ENCODE results near the gene USP34.
A peak's percentile ranks its signal among the peaks of the same experiment; 100 is the strongest.
"Not testable (repeated sequence)": the region's sequence is repeated elsewhere in the genome, so short reads cannot be mapped to it uniquely, and the experiment has no call there.

Gene USP34, protein sequence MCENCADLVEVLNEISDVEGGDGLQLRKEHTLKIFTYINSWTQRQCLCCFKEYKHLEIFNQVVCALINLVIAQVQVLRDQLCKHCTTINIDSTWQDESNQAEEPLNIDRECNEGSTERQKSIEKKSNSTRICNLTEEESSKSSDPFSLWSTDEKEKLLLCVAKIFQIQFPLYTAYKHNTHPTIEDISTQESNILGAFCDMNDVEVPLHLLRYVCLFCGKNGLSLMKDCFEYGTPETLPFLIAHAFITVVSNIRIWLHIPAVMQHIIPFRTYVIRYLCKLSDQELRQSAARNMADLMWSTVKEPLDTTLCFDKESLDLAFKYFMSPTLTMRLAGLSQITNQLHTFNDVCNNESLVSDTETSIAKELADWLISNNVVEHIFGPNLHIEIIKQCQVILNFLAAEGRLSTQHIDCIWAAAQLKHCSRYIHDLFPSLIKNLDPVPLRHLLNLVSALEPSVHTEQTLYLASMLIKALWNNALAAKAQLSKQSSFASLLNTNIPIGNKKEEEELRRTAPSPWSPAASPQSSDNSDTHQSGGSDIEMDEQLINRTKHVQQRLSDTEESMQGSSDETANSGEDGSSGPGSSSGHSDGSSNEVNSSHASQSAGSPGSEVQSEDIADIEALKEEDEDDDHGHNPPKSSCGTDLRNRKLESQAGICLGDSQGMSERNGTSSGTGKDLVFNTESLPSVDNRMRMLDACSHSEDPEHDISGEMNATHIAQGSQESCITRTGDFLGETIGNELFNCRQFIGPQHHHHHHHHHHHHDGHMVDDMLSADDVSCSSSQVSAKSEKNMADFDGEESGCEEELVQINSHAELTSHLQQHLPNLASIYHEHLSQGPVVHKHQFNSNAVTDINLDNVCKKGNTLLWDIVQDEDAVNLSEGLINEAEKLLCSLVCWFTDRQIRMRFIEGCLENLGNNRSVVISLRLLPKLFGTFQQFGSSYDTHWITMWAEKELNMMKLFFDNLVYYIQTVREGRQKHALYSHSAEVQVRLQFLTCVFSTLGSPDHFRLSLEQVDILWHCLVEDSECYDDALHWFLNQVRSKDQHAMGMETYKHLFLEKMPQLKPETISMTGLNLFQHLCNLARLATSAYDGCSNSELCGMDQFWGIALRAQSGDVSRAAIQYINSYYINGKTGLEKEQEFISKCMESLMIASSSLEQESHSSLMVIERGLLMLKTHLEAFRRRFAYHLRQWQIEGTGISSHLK (N-terminal part only)

DNA sequence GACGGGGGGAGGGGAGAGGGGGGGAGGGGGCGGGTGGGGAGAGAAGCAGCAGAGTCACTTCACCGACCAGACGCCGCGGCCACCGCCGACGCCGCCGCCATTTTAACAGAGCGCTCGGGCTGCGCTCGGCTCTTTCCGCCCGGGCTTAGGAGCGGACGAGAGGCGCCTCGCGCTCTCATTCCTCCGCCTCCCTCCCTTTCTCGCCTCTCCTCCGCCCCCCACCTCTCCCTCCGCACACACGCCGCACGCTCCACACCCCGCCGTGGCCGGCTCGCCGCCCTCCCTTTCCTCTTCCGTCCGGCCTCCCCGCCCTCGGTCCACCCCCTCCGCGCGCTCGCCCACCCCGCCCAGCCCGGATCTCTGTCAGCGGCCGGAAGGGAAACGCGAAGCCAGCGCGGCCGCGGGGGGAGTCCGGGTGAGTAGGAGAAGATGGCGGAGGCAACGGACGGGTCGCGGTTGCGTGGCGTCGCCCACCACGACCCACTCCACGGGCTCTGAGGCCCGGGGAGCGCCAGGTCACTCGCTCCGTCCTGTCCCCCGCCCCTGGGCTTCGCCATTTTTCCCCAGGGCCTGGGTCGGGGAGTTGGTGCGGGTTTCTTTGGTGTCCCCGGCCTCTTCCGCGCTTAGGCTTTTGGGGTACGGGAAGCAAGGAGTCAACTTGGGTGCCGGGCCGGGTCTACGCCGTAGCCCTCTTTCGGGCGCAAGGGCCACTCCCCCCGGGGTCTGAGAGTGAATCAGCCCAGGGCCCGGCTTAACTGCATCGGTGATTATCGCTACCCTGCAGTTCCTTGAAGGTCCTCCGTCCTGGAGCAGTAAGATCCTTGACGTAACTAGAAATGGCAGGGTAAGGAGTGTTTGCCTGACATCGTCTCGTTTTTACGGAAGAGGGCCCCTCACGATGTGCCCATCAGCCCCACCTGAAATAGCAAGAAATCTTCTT is at the start of gene USP34:
TSS of gene USP34 (minus strand) at position 123 of the 940 bp plus-strand sequence. CDS start 395 bp downstream, outside the sequence.
- DNase-seq = peak; percentile 85 to 96

DNA sequence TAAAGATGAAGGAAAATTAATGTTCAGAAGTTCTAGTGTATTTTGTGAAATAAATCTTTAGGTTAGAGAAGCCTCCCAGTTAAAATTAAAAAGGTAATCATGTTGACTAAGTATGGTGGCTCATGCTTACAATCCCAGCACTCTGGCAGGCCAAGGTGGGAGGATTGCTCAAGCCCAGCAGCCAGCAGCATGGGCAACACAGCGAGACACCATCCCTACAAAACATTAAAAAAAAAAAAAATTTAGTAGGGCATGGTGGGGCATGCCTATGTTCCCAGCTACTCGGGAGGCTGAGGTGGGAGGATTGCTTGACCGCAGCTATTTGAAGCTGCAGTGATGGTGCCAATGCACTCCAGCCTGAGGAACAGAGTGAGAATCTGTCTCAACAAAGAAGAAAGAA is 49.4 kb upstream of the USP34 start:
- DNase-seq = no peak

DNA sequence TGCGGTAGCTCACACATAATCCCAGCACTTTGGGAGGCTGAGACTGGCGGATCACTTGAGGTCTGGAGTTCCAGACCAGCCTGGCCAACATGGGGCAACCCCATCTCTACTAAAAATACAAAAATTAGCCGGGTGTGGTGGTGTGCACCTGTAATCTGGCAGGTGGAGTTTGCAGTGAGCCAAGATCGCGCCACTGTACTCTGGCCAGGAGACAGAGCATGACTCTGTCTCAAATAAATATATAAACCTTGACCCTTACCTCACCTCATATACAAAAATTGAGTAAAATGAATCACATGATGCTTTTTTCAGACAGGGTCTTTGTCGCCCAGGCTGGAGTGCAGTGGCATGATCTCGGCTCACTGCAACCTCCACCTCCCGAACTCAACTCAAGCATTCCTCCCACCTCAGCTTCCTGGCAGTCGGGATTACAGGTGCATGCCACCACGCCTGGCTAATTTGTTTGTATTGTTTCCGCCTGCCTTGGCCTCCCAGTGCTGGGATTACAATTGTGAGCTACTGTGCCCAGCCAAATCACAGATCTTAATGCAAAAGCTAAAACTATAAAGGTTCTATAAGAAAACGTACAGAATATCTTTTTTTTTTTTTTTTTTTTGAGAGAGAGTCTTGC is 42.0 kb upstream of the USP34 start:
- DNase-seq = no peak

DNA sequence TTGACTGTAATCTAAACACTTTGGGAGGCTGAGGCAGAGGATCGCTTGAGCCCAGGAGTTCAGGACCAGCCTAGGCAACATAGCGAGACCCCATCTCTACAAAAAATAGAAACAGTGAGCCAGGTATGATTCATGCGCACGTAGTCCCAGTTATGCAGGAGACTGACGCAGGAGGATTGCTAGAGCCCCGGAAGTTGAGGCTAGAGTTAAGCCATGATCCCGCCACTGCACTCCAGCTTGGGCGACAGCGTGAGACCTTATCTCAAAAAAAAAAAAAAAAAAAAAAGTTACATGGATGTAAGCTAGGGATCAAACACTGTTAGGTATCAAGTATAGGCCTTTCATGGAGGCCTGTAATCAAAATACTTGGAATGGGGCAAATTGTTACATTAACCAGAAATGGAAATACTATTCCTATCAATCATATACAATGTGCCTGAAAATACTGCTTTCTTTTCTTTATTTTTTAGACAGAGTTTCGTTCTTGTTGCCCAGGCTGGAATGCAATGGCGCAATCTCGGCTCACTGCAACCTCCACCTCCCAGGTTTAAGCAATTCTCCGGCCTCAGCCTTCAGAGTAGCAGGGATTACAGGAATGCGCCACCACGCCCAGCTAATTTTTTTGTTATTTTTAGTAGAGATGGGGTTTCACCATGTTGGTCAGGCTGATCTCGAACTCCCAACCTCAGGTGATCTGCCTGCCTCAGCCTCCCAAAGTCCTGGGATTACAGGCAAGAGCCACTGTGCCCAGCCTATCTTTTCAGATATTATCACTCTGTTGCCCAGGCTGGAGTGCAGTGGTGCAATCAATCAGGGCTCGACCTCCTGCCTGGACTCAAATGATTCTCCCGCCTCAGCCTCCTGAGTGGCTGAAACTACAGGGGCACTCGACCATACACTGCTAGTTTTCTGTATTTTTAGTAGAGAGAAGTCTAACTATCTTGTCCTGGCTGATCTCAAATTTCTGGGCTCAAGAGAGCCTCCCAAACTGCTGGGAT is 40.1 kb upstream of the USP34 start:
- no peak for DNase-seq

DNA sequence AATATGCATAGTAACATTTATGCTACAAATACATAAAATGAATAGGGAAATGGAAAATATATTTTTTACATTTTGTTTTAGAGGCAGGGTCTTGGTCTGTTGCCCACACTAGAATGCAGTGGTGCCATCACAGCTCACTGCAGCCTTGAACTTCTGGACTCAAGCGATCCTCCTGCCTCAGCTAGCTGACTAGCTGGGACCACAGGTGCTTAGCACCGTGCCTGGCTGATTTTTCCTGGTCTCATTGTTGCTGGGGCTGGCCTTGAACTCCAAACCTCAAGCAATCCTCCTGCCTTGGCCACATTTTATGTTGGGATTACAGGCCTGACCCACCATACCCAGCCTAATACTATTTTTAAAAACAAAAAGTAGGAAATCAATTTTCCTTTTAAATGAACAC is 34.1 kb upstream of the USP34 start:
- no peak for DNase-seq

DNA sequence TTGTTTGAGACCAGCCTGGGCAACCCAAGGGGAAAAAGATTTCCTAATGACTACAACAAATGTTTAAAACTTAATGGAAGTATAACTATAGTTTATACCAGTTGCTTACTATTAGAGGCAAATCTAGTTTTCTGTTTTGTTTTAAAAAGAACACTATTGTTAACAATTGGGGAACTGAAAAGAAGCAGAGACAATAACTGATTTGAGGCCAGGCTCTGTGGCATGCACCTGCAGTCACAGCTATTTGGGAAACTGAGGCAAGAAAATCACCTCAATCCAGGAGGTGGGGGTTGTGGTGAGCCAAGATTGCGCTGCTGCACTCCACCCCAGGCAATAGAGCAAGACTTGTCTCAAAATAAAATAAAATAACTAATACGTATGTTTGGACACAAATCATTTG is 28.2 kb upstream of the USP34 start:
- no peak for DNase-seq

DNA sequence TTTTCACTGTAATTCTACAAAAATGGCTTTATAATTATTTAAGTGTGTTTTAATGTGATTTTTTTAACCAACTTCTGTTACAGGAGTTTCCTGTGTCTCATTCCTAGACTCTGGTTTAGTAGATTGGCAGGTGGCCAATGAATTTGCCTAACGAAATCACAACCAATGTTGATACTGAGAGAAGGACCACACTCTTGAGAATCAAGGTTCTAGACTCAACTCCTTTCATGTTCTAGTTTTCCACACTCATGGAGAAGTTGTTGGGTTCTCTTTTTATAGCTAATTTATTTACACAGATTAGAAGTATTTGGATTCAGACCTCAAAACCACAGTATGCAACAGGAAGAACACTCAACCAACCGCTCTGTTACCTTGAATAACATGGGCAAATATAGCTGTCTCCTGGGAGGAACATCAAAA is 22.6 kb upstream of the USP34 start:
- no peak for DNase-seq

DNA sequence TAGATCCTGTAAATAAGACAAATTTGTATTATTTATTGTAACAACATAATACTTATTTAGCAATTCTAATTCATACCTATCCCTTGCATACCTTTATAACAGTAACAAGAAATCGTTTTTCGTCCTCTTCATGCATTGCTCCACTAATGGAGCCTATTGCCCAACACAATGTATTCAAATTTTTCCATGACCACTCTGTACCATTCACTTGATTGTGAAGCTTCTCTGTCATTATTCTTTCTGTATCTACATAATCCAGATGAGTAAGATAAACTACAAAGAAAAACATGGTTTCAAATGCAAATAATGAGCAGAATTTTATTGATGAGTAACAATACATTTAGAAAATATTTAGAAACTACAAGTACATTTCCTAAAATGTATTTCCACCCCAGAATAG is 21.6 kb upstream of the USP34 start:
- DNase-seq = no peak

DNA sequence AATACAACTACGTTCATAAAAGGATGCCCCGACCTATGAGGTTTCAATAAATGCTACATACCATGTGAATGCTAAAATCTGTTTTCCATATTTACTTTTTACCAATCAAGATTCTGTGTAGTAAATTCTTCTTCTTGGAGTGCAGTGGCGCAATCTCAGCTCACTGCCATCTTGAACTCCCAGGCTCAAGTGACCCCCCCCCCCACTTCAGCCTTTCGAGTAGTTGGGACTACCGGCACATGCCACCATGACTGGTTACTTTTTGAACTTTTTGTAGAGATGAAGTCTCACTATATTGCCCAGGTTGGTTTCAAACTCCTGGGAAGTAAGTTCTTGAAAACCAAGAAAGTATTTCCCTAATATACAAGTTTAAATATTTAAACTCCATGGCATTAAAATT is 14.4 kb upstream of the USP34 start:
- DNase-seq = no peak

DNA sequence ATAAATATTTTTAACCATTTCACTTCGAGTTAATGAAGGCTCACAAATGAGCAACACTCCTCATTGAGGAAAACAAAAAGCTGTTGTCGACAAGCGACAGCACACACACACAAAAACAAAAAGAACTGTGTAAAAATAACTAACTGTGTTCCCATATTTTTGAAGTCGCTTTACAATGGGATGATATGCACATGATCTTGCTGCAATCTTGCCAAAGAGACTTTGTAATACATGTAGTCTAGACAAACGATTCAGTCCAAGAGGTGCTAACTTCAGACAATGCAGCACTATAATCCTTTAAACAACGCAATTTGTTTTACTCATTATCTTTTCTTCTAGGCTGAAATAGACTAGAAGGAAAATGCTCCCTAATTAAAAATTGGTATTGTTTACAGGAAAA is 7.2 kb upstream of the USP34 start:
- no peak for DNase-seq

DNA sequence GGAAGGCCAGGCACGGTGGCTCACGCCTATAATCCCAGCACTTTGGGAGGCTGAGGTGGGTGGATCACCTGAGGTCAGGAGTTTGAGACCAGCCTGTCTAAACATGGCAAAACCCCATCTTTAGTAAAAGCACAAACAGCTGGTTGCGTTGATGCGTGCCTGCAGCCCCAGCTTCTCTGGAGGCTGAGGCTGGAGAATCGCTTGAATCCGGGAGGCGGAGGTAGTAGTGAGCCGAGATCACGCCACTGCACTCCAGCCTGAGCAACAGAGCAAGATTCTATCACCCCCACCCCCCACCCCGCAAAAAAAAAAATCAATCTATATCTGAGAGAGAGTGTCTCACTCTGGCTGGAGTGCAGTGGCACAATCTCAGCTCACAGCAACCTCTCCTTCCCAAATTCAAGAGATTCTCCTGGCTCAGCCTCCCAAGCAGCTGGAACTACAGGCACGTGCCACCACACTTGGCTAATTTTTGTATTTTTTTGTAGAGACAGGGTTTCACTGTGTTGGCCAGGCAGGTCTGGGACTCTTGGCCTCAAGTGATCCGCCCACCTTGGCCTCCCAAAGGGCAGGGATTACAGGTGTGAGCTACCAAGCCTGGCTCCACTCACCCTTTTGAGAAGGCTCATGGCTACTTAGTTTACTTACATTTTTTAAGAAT is 6.2 kb upstream of the USP34 start:
- DNase-seq = not testable (repeated sequence)

DNA sequence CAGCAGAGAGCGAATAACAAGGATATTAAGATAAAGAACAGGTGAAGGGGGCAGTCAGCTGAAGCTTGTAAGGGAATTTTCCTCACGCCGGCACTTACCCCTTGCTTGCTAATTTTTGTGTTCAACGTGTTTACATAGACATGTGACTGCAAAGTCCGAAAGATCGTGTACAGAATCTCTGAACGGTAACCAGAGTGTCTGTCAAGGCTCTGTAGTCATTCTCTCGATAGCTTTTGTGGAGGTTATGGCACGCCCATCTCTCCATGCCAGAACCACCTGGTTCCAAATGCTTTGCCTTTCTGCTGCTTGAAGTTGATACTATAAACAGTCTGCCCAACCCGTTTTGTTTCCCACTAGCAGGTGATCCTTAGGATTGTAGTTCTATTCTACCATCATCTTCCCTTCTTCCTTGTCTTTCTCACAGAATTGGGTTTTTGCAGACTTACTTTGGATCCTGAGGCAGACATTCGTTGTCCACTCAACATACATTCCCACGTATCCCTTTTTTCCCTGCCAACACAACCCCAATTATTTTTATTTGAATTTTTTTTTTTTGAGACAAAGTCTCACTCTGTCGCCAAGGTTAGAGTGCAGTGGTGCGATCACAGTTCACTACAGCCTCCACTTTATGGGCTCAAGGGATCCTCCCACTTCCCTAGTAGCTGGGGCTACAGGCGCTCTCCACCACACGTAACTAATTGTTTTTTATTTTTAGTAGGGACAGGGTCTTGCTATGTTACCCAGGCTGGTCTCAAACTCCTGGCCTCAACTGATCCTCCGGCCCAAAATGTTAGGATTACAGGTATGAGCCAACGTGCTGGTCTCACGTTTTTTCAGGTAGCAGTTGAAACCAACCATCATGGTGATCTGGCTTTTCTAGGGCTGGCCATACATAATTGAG is 1.3 kb upstream of the USP34 start:
- no peak for DNase-seq

DNA sequence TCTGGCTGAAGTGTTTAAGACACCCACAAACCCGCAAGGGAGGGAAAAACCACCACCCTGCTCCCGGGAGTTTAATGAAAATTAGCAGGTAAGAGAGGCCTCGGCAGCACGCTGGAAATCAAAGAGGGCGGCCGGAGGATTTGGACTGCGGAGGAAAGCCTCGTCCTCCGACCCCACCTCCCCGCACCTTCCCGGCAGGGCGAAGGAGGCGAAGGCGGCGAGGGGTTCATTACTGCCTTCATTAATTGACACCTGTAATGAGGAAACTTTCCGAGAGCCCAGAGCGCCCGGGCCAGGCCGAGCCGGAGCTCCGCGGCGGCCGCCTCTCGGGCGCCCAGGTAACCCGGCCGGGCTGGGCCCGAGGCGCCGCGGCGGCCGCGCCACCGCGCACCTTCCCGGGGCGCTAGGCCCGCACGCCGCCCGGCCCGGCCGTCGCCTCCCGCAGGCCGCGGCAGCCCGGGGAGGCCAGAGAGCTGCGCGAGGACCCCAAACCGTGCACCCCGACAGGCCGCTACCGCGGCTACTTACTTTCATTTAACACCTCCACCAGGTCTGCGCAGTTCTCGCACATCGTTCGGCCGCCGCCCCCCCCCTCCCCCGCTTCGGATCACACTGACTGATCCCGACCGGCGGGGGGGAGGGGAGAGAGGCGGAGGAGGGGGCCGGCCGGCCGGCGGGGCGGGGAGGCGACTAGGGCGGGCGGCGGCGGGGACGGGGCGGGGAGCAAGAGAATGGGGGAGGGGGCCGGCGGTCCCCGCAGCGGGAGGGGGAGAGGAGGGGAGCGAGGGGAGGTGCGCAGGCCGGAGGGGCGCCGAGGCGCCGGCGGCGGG is 550 bp downstream of the USP34 start:
- DNase-seq = peak; percentile 73 to 80

DNA sequence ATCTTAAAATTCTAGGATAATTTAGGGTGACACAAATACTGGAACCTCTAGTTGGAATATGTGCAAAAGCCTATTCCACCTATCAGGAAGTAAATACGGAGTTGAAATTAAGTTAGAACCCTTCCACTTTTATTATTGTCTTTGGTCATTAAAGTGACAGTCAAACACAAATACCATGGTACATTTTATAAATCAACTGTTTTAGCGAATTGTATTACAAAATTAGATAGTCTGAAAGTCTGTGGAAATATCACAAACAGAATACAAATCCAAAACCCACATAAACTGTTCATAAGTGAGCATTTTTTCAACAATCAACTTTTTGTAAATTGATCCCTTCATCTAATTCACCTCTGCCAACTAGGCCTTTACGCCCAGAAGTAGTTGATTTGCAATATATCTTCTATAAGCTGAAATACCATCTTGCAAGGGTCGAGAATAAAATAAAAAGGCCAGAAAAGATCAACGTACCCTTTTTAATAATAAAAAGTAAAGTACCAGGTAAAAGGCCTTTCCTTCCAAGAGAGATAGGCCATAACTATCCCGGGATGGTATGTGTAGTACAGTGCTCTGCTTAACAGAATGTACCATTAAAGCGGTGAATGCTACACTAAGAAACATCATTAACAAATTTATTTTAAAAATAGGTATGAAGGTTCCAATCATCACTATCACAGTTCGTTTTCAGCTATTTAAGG is 1.3 kb downstream of the USP34 start:
- DNase-seq = no peak

DNA sequence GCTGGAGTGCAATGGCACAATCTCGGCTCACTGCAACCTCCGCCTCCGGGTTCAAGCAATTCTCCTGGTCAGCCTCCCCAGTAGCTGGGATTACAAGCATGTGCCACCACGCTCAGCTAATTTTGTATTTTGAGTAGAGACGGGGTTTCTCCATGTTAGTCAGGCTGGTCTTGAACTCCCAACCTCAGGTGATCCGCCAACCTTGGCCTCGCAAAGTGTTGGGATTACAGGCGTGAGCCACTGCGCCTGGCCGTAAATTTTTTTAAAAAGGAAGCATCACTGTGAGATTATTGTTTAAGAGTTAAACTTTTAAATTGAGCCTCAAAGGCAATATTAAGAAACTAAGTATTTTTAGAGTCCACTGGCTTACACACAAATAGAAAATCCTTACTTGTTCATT is 2.7 kb downstream of the USP34 start:
- not testable (repeated sequence) for DNase-seq

DNA sequence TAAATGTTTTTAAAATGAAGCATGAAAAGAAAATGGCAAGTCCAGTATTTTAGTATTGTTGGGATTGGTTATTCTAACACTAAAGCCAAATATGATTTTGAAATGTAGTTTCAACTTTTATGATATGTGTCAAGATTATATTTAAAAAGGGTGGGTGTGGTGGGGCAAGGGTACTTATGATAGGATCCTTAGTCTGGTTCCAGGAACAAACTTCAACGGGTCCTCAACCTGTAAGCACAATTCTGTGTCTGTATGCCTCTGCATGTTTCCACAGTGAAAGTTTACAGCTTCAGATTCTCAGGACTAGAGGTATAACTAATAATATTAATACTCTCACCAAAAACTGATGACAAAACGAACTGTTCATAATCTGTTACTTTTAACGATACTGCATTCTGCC is 5.8 kb downstream of the USP34 start:
- no peak for DNase-seq
